ENCODE measurements around the gene MYMK.
"Not testable (repeated sequence)": the region's sequence is repeated elsewhere in the genome, so short reads cannot be mapped to it uniquely, and the experiment has no call there.

Gene MYMK

GRCh38 chr9:133524679-133525228, at the start of gene MYMK:
MYMK (minus strand) TSS chr9:133524959; CDS start chr9:133524844, 115 bp downstream.
- DNase-seq, result no peak

GRCh38 chr9:133573791-133574515, 49.2 kb upstream of the MYMK start:
- DNase-seq, result no peak

- no peak for DNase-seq
Observed at GRCh38 chr9:133572821-133573361, 48.1 kb upstream of the MYMK start.

GRCh38 chr9:133571896-133572595, 47.3 kb upstream of the MYMK start:
- no peak for DNase-seq

- no peak for DNase-seq
Observed at GRCh38 chr9:133571391-133571890, 46.7 kb upstream of the MYMK start.

- DNase-seq, result no peak
Observed at GRCh38 chr9:133570691-133571080, 45.9 kb upstream of the MYMK start.

- no peak for DNase-seq
Observed at GRCh38 chr9:133569891-133570690, 45.3 kb upstream of the MYMK start.

- no peak for DNase-seq
Observed at GRCh38 chr9:133569121-133569785, 44.5 kb upstream of the MYMK start.

GRCh38 chr9:133568186-133568585, 43.4 kb upstream of the MYMK start:
- no peak for DNase-seq

- no peak for DNase-seq
Observed at GRCh38 chr9:133566817-133567216, 42.1 kb upstream of the MYMK start.

GRCh38 chr9:133566382-133566781, 41.6 kb upstream of the MYMK start:
- DNase-seq, result no peak

- no peak for DNase-seq
Observed at GRCh38 chr9:133564451-133565116, 39.8 kb upstream of the MYMK start.

- not testable (repeated sequence) for DNase-seq
Observed at GRCh38 chr9:133563814-133564213, 39.1 kb upstream of the MYMK start.

GRCh38 chr9:133563291-133563796, 38.6 kb upstream of the MYMK start:
- DNase-seq, result no peak

- DNase-seq, result no peak
Observed at GRCh38 chr9:133562611-133563290, 38.0 kb upstream of the MYMK start.

- no peak for DNase-seq
Observed at GRCh38 chr9:133561976-133562554, 37.3 kb upstream of the MYMK start.

GRCh38 chr9:133560944-133561343, 36.2 kb upstream of the MYMK start:
- no peak for DNase-seq

GRCh38 chr9:133560311-133560710, 35.6 kb upstream of the MYMK start:
- no peak for DNase-seq

- DNase-seq, result no peak
Observed at GRCh38 chr9:133558191-133559126, 33.7 kb upstream of the MYMK start.
